RPMI7951 (cell line): Measurements from ENCODE around the gene CUX1. TPM values are rescaled to one million over a fixed set of nuclear protein-coding genes. Genes with fewer than 3 reads are reported as not detected.
A peak's percentile ranks its signal among the peaks of the same experiment; 100 is the strongest.
"Not testable (repeated sequence)": the region's sequence is repeated elsewhere in the genome, so short reads cannot be mapped to it uniquely, and the experiment has no call there.

ENCODE experiments used
- DNase-seq: peaks from one replicate; pipeline ENCODE4 v3.0.0-alpha.2; 2012; ENCODE audit warnings: low read depth
- total RNA-seq: library from RNA; depleted of rRNA; stranded (reverse); fragments of >200 nt; shearing (Covaris generic); gene quantifications from 2 replicates; pipeline ENCODE4 v1.2.3, GENCODE V29; 2014

CUX1 gene
- total RNA-seq, 1 experiment from 2014 or later, result 28.6 TPM

- no peak for DNase-seq
Observed at GRCh38 chr7:102182016-102182415, 364.6 kb downstream of the CUX1 start.

- not testable (repeated sequence) for DNase-seq
Observed at GRCh38 chr7:102183848-102184247, 366.4 kb downstream of the CUX1 start.

- no peak for DNase-seq
Observed at GRCh38 chr7:102184303-102184702, 366.9 kb downstream of the CUX1 start.

- DNase-seq, result no peak
Observed at GRCh38 chr7:102185796-102186195, 368.4 kb downstream of the CUX1 start.

- DNase-seq, result peak; percentile 4
Observed at GRCh38 chr7:102186306-102186705, 368.9 kb downstream of the CUX1 start.

GRCh38 chr7:102188746-102189145 is 371.3 kb downstream of the CUX1 start:
- DNase-seq, result no peak

GRCh38 chr7:102189756-102190155 is 372.3 kb downstream of the CUX1 start:
- no peak for DNase-seq

GRCh38 chr7:102190776-102191350 is 373.4 kb downstream of the CUX1 start:
- DNase-seq, result no peak

GRCh38 chr7:102191556-102192379 is 374.3 kb downstream of the CUX1 start:
- no peak for DNase-seq

GRCh38 chr7:102192790-102193189 is 375.4 kb downstream of the CUX1 start:
- no peak for DNase-seq

GRCh38 chr7:102193806-102194205 is 376.4 kb downstream of the CUX1 start:
- peak; percentile 39 for DNase-seq

GRCh38 chr7:102195361-102195760 is 377.9 kb downstream of the CUX1 start:
- DNase-seq, result no peak

- no peak for DNase-seq
Observed at GRCh38 chr7:102196028-102196427, 378.6 kb downstream of the CUX1 start.

- no peak for DNase-seq
Observed at GRCh38 chr7:102197161-102197560, 379.7 kb downstream of the CUX1 start.

- no peak for DNase-seq
Observed at GRCh38 chr7:102197599-102197998, 380.2 kb downstream of the CUX1 start.

- no peak for DNase-seq
Observed at GRCh38 chr7:102198417-102198956, 381.1 kb downstream of the CUX1 start.

- DNase-seq, result no peak
Observed at GRCh38 chr7:102201576-102201975, 384.1 kb downstream of the CUX1 start.

- DNase-seq, result no peak
Observed at GRCh38 chr7:102202556-102202955, 385.1 kb downstream of the CUX1 start.

- no peak for DNase-seq
Observed at GRCh38 chr7:102203218-102203617, 385.8 kb downstream of the CUX1 start.

GRCh38 chr7:102204212-102204611 is 386.8 kb downstream of the CUX1 start:
- no peak for DNase-seq

- DNase-seq, result no peak
Observed at GRCh38 chr7:102205915-102206314, 388.5 kb downstream of the CUX1 start.

GRCh38 chr7:102208826-102209225 is 391.4 kb downstream of the CUX1 start:
- DNase-seq, result no peak

- DNase-seq, result no peak
Observed at GRCh38 chr7:102210787-102211186, 393.4 kb downstream of the CUX1 start.
